GM19328 (cell line): ENCODE results near the gene LHX1.

Experiments
- ATAC-seq: cut with Tn5 transposase; IDR thresholded peaks from one replicate; pipeline ENCODE4 v1.9.1; 2021; ENCODE audit warnings: mild to moderate bottlenecking, moderate library complexity; ENCODE audit not compliant: unreplicated experiment

The LHX1 gene

GRCh38 chr17:36937959-36938565 lies 787 bp downstream of the LHX1 start:
- ATAC-seq = no peak

DNA sequence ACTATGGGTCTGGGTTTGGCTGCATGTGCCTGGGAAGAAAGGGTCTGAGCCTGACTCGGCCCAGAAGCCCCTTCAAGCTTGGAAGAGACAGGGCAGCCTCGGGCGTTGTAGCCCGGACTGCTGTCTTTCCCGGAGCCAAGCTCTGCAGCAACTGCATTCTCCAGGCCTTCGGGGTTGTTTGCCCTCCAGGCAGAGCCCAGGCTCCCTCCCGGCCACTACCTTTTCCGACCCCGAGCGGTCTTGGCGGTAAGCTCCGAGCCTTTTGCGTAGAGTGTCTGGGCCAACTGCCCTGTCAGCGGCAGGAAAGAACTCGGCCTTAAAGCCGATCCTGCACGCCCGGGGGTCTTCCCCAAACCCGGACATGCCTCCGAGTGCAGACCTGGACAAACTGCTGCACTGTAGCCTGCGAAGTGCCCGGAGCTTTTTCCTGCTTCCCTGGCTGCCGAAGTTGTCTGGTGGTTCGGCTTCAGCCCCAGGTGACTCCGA lies 1.3 kb downstream of the LHX1 start:
- ATAC-seq = no peak

DNA sequence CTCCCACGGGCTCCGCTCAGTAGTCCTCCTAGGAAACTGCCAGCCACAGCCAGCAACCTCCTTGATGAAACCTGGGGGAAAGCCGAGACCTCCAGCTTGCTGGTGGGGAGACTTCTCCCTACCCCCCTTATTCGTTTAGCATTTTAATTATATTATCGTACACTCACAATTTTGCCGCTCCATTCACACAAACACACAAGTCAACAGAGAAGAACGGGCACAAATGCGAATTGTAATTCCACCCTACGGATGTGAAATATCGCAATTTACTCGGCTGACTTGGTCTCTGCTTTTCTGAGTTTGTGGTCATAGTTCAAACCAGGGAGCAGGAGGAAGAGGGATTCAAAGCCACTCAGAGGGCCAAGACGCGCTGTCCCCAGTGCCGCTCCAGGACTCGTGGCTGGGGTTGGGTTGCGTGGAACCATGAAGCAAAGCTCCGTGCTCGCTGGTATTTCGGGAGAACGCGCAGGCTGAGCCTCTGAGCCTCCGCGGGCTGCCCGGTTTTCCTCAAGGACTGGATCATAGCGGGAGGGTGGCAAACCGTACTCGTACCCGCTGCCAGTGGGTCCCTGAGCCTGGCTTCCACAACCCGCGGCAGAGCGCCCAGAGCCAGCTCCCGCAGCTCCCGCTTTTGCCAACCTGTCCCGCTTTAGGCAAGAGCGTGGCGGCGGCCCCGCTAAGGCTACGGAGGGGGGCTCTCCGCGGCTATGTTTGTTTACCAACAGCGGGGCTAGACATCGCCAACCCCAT lies 2.0 kb downstream of the LHX1 start:
- no peak for ATAC-seq

GRCh38 chr17:36939802-36940312 lies 2.6 kb downstream of the LHX1 start:
- no peak for ATAC-seq

GRCh38 chr17:36940313-36941264 lies 3.3 kb downstream of the LHX1 start:
- no peak for ATAC-seq

GRCh38 chr17:36941265-36942010 lies 4.2 kb downstream of the LHX1 start:
- no peak for ATAC-seq

- ATAC-seq = no peak
Measured at GRCh38 chr17:36942019-36942599, 4.8 kb downstream of the LHX1 start.

GRCh38 chr17:36942631-36943125 lies 5.4 kb downstream of the LHX1 start:
- no peak for ATAC-seq

- ATAC-seq = no peak
Measured at GRCh38 chr17:36943250-36944191, 6.2 kb downstream of the LHX1 start.

- no peak for ATAC-seq
Measured at GRCh38 chr17:36944553-36944952, 7.3 kb downstream of the LHX1 start.

DNA sequence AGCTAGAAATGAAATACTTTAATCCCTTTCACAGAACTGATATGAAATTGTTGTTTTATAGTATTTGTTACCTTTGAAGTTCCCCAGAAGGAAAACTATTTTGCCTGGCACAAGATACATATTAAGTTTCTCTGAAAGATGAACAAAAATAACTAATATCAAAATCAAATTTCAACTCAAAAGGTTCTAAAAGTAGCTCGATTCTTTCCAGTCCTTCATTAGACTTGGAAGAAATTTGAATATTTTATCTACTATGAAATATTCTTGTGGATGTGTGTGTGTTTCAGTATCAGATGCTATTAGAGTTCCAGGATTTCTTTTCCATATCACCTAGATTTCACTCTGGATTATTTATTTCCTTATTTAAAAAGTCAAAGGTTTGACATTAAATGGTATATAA lies 7.9 kb downstream of the LHX1 start:
- ATAC-seq = no peak

GRCh38 chr17:36945959-36946725 lies 8.9 kb downstream of the LHX1 start:
- ATAC-seq = no peak

DNA sequence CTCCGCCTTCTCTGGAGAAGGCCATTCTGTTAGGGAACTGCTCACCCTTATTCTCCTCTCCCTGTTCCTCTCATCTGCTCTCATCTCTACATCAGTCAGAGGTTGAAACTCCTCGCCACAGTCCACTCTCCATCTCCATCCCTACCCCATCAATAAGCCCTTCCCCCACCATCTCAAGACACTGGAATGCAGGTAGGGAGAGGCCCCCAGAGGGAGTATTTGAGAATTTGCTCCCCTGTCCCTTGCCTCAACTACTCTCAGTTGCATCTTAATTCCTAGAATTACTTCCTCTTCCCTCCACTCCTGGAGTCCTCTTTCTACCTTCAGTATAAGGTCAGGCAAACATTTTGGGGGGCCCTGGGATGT lies 9.4 kb downstream of the LHX1 start:
- ATAC-seq = no peak

DNA sequence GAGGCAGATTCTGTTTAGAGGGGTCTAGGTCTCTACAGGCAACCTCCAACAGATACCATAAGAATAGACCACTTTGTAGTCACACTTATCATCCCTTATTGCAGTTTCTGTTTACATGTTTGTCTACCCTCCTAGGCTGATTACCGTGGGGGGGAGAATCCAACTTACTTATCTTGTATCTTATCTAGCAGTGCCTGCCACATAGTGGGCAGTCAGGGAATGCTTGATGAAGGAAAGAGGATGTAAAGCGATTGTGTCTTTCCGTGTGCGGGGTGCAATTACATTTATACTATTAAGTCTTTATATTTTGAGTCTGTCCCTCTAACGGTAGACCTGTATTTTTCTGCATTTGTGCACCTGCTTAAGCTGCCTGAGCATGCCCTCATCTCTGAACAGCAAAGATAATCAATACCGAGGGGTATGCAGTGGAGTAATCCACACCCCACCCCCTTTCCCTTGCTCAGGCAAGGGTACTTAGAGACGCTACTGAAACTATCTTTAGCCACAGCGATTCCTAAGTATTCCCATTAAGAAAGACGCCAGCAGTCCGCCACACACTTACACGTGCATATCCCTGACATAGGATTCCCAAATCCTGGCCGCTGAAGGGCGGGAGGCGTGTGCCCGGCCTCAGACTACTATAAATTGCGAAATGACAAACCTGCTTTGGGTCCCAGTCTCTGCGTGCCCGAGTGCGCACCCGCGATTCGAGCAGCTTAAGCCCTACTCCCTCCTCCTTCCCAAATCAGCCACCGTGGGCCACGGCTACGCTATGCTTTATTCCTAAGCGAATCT lies 10.8 kb downstream of the LHX1 start:
- no peak for ATAC-seq

- ATAC-seq = peak; percentile 95
Measured at GRCh38 chr17:36948717-36949460, 11.6 kb downstream of the LHX1 start, which contains the start of gene AATF. AATF (plus strand) TSS chr17:36948954; CDS start chr17:36949126, 172 bp downstream.

GRCh38 chr17:36949461-36949927 lies 12.2 kb downstream of the LHX1 start:
- no peak for ATAC-seq
